Esophagus muscularis mucosa (tissue), 4 donors: ENCODE measurements around the gene NDRG3.

Source experiments
- EP300 ChIP-seq: sonication (generic); formaldehyde crosslinking; IDR thresholded peaks from one replicate; pipeline ENCODE4 v1.6.1; 2017; ENCODE audit warnings: antibody characterized with exemption
- POLR2A ChIP-seq: fragments of 450-650 bp; IDR thresholded peaks from one replicate; pipeline ENCODE4 v1.6.1; 2017; ENCODE audit warnings: antibody characterized with exemption, moderate library complexity, mild to moderate bottlenecking, low read depth
- POLR2AphosphoS5 ChIP-seq, 2 donors: sonication (generic); formaldehyde crosslinking; IDR thresholded peaks; one replicate each; pipeline ENCODE4 v1.6.1; 2017; ENCODE audit warnings: antibody characterized with exemption in 2 of 2
- TF ChIP-seq, protein P1 (sequence below), 3 experiments: fragments of 200-600 bp in 2 of 3; fragments of 450-650 bp in 1 of 3; sonication (generic) in 2 of 3; IDR thresholded peaks; one replicate each; pipeline ENCODE4 v1.5.1; 2017 to 2019; ENCODE audit warnings: antibody characterized with exemption in 3 of 3, mild to moderate bottlenecking in 2 of 3, moderate library complexity in 1 of 3

DNA sequence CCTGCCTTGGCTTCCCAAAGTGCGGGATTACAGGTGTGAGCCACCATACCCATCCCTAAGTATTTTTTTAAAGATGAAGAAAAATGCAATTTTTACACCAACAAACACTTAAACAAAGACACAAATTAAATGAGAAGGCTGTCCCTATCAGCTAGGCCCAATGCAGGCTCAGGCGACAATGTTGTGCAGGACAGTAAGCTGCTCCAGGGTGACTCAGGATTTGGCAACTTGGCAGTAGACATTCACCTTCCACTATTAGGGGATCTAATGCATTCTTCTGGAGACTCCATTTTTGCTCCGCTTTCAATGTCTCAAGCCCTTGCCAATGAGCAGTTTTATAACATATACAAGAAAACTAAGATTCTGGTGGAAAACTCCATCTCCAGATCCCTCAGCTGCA is 19.7 kb downstream of the NDRG3 start:
- no peak for TF ChIP-seq POLR2AphosphoS5 (IDR thresholded peaks at IDR 0.05)
- TF ChIP-seq EP300: no peak
- TF ChIP-seq, protein P1, sequence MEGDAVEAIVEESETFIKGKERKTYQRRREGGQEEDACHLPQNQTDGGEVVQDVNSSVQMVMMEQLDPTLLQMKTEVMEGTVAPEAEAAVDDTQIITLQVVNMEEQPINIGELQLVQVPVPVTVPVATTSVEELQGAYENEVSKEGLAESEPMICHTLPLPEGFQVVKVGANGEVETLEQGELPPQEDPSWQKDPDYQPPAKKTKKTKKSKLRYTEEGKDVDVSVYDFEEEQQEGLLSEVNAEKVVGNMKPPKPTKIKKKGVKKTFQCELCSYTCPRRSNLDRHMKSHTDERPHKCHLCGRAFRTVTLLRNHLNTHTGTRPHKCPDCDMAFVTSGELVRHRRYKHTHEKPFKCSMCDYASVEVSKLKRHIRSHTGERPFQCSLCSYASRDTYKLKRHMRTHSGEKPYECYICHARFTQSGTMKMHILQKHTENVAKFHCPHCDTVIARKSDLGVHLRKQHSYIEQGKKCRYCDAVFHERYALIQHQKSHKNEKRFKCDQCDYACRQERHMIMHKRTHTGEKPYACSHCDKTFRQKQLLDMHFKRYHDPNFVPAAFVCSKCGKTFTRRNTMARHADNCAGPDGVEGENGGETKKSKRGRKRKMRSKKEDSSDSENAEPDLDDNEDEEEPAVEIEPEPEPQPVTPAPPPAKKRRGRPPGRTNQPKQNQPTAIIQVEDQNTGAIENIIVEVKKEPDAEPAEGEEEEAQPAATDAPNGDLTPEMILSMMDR (IDR thresholded peaks at IDR 0.05): no peak
- no peak for TF ChIP-seq POLR2A
